DND-41 (cell line): Measurements from ENCODE around the gene WDR47.
"Not testable (repeated sequence)": the region's sequence is repeated elsewhere in the genome, so short reads cannot be mapped to it uniquely, and the experiment has no call there.

Source experiments
- CTCF ChIP-seq: IDR thresholded peaks from 2 replicates; pipeline ENCODE4 v1.5.1; 2012; ENCODE audit warnings: borderline replicate concordance, low read length, moderate library complexity, mild to moderate bottlenecking; ENCODE audit not compliant: poor library complexity, severe bottlenecking; ENCODE audit errors: extremely low read depth
- EZH2 ChIP-seq: IDR thresholded peaks from 3 replicates; pipeline ENCODE4 v1.6.1; 2012; ENCODE audit warnings: borderline replicate concordance, low read depth, mild to moderate bottlenecking, moderate library complexity, low read length, inconsistent platforms; ENCODE audit not compliant: severe bottlenecking

- TF ChIP-seq EZH2, CTCF: not testable (repeated sequence)
These were observed 45.3 kb downstream of the WDR47 start for GRCh38 chr1:108996622-108997021.
